C4-2B (cell line): ENCODE measurements around the gene SGK2.
"Not testable (repeated sequence)": the region's sequence is repeated elsewhere in the genome, so short reads cannot be mapped to it uniquely, and the experiment has no call there.

Experiments used
- ZFX ChIP-seq: fragments of 450-650 bp; IDR thresholded peaks from 2 replicates; pipeline ENCODE4 v1.6.1; 2017
- TF ChIP-seq, protein P1 (sequence below): fragments of 450-650 bp; conservative IDR thresholded peaks from 2 replicates; pipeline ENCODE4 v1.5.1; 2017; ENCODE audit warnings: mild to moderate bottlenecking

DNA sequence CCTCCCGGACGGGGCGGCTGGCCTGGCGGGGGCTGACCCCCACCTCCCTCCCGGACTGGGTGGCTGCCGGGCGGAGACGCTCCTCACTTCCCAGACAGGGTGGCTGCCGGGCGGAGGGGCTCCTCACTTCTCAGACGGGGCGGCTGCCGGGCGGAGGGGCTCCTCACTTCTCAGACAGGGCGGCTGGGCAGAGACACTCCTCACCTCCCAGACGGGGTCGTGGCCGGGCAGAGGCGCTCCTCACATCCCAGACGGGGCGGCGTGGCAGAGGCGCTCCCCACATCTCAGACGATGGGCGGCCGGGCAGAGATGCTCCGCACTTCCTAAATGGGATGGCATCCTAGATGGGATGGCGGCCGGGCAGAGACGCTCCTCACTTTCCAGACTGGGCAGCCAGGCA, 48.5 kb downstream of the SGK2 start:
- TF ChIP-seq, protein P1, sequence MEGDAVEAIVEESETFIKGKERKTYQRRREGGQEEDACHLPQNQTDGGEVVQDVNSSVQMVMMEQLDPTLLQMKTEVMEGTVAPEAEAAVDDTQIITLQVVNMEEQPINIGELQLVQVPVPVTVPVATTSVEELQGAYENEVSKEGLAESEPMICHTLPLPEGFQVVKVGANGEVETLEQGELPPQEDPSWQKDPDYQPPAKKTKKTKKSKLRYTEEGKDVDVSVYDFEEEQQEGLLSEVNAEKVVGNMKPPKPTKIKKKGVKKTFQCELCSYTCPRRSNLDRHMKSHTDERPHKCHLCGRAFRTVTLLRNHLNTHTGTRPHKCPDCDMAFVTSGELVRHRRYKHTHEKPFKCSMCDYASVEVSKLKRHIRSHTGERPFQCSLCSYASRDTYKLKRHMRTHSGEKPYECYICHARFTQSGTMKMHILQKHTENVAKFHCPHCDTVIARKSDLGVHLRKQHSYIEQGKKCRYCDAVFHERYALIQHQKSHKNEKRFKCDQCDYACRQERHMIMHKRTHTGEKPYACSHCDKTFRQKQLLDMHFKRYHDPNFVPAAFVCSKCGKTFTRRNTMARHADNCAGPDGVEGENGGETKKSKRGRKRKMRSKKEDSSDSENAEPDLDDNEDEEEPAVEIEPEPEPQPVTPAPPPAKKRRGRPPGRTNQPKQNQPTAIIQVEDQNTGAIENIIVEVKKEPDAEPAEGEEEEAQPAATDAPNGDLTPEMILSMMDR = not testable (repeated sequence)
- not testable (repeated sequence) for TF ChIP-seq ZFX
